Prostate gland (tissue), 2 donors: ENCODE results near the gene KLF16.

Experiments
- POLR2A ChIP-seq: fragments of 450-650 bp; IDR thresholded peaks from one replicate; pipeline ENCODE4 v1.6.1; 2016; ENCODE audit warnings: antibody characterized with exemption, mild to moderate bottlenecking
- POLR2AphosphoS5 ChIP-seq: sonication (generic); formaldehyde crosslinking; IDR thresholded peaks from one replicate; pipeline ENCODE4 v1.6.1; 2017; ENCODE audit warnings: antibody characterized with exemption
- TF ChIP-seq, protein P1 (sequence below), 4 experiments: fragments of 200-600 bp in 2 of 4; fragments of 450-650 bp in 2 of 4; sonication (generic) in 2 of 4; IDR thresholded peaks; 1 replicate in 3 of 4; 2 replicates in 1 of 4; pipeline ENCODE4 v1.5.1; 2016 to 2019; ENCODE audit warnings: antibody characterized with exemption in 4 of 4, mild to moderate bottlenecking in 2 of 4, moderate library complexity in 2 of 4

GRCh38 chr19:1837625-1838105 lies 25.7 kb downstream of the KLF16 start:
- TF ChIP-seq POLR2A (no peak), POLR2AphosphoS5 (no peak)
- TF ChIP-seq, protein P1, sequence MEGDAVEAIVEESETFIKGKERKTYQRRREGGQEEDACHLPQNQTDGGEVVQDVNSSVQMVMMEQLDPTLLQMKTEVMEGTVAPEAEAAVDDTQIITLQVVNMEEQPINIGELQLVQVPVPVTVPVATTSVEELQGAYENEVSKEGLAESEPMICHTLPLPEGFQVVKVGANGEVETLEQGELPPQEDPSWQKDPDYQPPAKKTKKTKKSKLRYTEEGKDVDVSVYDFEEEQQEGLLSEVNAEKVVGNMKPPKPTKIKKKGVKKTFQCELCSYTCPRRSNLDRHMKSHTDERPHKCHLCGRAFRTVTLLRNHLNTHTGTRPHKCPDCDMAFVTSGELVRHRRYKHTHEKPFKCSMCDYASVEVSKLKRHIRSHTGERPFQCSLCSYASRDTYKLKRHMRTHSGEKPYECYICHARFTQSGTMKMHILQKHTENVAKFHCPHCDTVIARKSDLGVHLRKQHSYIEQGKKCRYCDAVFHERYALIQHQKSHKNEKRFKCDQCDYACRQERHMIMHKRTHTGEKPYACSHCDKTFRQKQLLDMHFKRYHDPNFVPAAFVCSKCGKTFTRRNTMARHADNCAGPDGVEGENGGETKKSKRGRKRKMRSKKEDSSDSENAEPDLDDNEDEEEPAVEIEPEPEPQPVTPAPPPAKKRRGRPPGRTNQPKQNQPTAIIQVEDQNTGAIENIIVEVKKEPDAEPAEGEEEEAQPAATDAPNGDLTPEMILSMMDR (IDR thresholded peaks at IDR 0.05), result peak; percentile 48 to 67 (median 50)
